HG03571 (cell line): ENCODE data around the gene CLEC16A.
A peak's percentile ranks its signal among the peaks of the same experiment; 100 is the strongest.

Experiments used
- ATAC-seq: cut with Tn5 transposase; IDR thresholded peaks from one replicate; pipeline ENCODE4 v1.9.1; 2021; ENCODE audit not compliant: unreplicated experiment

CLEC16A gene

GRCh38 chr16:11183951-11184350 is 239.6 kb downstream of the CLEC16A start:
- ATAC-seq: no peak

GRCh38 chr16:11187522-11188023 is 243.2 kb downstream of the CLEC16A start:
- ATAC-seq: no peak

GRCh38 chr16:11188801-11189740 is 244.7 kb downstream of the CLEC16A start:
- no peak for ATAC-seq

- no peak for ATAC-seq
Observed at GRCh38 chr16:11190588-11191560, 246.5 kb downstream of the CLEC16A start.

GRCh38 chr16:11191665-11192064 is 247.3 kb downstream of the CLEC16A start:
- ATAC-seq: no peak

GRCh38 chr16:11193494-11193893 is 249.1 kb downstream of the CLEC16A start:
- no peak for ATAC-seq

GRCh38 chr16:11194913-11195312 is 250.5 kb downstream of the CLEC16A start:
- no peak for ATAC-seq

- ATAC-seq: no peak
Observed at GRCh38 chr16:11196286-11196828, 252.0 kb downstream of the CLEC16A start.

- ATAC-seq: no peak
Observed at GRCh38 chr16:11198375-11198774, 254.0 kb downstream of the CLEC16A start.

GRCh38 chr16:11198828-11199227 is 254.5 kb downstream of the CLEC16A start:
- ATAC-seq: no peak

- no peak for ATAC-seq
Observed at GRCh38 chr16:11200592-11200991, 256.2 kb downstream of the CLEC16A start.

GRCh38 chr16:11201498-11202259 is 257.3 kb downstream of the CLEC16A start:
- no peak for ATAC-seq

- no peak for ATAC-seq
Observed at GRCh38 chr16:11202260-11203091, 258.1 kb downstream of the CLEC16A start.

GRCh38 chr16:11203111-11203623 is 258.8 kb downstream of the CLEC16A start:
- no peak for ATAC-seq

- ATAC-seq: no peak
Observed at GRCh38 chr16:11204513-11205047, 260.2 kb downstream of the CLEC16A start.

- ATAC-seq: no peak
Observed at GRCh38 chr16:11205065-11205699, 260.8 kb downstream of the CLEC16A start.

GRCh38 chr16:11205754-11206581 is 261.6 kb downstream of the CLEC16A start:
- peak; percentile 37 for ATAC-seq

GRCh38 chr16:11207646-11208045 is 263.3 kb downstream of the CLEC16A start:
- ATAC-seq: no peak
